GM18519 (cell line): Measurements from ENCODE around the gene RETREG1.
"Not testable (repeated sequence)": the region's sequence is repeated elsewhere in the genome, so short reads cannot be mapped to it uniquely, and the experiment has no call there.

Source experiments
- ATAC-seq: cut with Tn5 transposase; IDR thresholded peaks from one replicate; pipeline ENCODE4 v1.9.1; 2021; ENCODE audit warnings: mild to moderate bottlenecking, moderate library complexity; ENCODE audit not compliant: unreplicated experiment, low FRiP score

RETREG1 gene

DNA sequence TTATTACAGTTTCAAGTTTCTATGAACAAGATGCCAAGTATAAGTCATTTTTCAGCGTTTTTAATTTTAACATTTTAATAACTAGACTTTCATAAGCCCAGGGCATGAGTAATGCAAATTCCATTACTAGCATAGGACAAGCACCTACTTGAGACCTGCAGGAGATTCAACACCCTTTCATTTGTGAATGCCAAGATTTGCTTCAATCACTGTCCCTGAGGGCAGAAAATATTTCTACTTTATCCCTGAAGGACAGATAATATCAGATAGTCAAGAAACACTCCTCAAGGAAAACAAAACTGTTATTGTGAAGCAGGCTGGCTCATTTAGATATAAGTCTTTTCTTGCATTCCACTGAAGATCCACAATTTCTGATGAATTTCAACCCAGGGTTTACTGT, 123.5 kb downstream of the RETREG1 start:
- ATAC-seq, result no peak

DNA sequence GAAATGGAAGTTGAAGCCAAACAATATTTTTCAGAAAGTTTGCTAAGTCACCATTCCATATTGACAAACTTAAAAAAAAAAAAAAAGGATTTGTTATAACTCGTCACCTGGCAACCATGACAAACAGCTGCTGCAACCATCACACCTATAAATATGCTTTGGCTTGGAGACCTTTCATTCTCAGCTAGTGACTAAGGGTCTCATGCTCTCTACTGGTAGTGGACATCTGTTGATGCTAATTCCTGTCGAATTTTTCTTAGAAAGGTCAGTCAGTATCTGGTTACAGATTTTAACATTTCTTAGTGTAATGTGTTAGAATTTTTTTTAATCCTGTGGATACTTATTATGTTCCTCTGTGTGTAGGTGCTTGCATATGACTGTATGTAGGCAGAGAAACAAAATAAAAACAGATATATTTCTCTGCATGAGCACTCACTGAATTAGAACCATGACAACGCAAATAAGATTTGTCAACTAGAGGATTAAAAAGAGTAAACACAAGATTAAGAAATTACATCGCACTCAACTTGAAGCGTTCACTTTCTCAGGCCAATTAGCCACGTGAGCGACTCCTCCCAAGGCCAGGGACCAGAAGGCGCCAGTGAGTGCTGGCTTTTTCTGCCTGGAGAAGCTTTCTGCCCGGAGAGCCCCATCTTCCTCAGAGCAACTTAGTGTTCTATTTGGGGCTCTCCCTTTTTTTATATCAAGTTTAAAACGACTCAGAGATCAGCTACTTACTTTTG, 124.2 kb downstream of the RETREG1 start:
- no peak for ATAC-seq

- no peak for ATAC-seq
Measured at GRCh38 chr5:16490911-16491310, 125.9 kb downstream of the RETREG1 start.

DNA sequence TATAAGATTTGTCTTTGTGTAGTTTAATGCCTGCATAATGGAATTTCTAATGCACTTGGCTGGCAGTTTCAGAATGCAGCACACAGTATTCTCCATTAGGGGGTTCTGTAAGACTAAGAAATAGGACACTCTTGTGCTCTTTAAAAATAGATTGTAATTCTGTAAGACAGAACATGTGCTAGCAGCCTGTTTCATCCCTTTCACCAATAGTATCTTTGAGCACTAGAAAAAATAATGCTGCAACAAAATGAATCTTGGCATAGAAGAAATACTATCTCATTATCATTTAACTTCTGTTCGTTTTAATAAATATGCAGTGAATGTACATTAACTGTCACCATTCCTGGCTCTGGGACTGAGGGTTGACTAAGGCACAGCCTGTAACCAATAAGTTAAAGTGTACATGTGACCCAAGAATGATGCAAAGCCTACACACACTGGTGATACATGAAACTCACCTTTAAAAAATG, 127.4 kb downstream of the RETREG1 start:
- peak; percentile 73 for ATAC-seq

GRCh38 chr5:16487456-16487855, 129.3 kb downstream of the RETREG1 start:
- ATAC-seq, result no peak

DNA sequence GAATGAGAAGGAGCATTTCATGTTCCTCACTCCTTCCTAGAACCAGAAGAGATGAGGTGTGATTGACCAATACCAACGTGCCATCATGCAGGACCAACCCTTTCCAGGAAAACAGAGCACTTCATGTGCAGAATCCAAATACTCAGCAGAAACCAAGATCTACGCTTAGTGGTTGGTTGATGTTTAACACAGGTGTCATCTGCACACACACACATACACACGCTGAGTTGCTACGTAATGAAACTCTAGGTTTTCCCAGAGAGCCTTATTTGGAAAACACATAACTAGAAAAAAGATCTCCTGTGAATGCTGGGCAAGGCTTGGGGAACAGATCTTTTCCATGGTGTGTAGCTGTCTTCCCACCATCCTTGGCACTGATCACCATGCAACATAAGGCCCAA, 130.1 kb downstream of the RETREG1 start:
- ATAC-seq, result no peak

DNA sequence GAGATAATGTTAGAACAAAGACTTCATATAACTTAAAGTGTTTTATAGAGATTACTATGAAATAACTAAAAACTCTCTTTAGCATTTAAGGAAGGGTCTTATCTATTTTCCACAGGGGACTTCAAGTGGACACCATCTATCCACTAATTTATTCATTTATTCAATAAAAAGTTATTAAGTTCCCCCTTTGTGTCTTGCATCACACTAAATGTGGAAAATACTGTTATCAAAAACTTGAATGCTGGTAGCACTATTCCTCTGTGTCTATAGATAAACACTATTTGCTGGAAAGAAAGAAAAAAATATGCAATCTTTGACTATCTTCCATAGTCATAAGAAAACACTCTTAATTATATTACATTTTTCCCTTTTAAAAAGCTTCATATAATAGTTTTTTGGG, 131.1 kb downstream of the RETREG1 start:
- no peak for ATAC-seq

GRCh38 chr5:16484081-16484480, 132.7 kb downstream of the RETREG1 start:
- no peak for ATAC-seq

GRCh38 chr5:16483361-16483760, 133.4 kb downstream of the RETREG1 start:
- ATAC-seq, result no peak

DNA sequence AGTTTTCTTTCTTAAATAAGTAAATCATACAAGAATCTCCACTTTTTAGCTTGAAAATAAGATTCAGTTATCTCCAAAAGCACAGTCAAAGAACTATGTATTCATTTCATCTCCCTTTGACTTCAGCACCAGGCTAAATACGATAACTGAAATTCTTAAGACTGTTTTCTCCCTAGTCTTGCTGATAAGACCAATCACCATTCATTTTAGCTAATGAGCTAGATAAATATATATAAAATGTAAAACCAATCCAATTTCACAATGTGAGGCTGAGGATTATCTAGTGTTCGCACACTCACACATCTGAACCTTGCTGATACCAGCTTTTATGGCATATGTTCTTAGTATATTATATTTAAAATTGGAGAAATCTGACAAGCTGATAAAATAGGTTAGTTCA, 133.9 kb downstream of the RETREG1 start:
- ATAC-seq, result no peak

- no peak for ATAC-seq
Measured at GRCh38 chr5:16480821-16481538, 135.8 kb downstream of the RETREG1 start.

GRCh38 chr5:16480144-16480543, 136.7 kb downstream of the RETREG1 start:
- ATAC-seq, result no peak

GRCh38 chr5:16477541-16477940, 139.3 kb downstream of the RETREG1 start:
- no peak for ATAC-seq

- ATAC-seq, result not testable (repeated sequence)
Measured at GRCh38 chr5:16476417-16476816, 140.4 kb downstream of the RETREG1 start.

- no peak for ATAC-seq
Measured at GRCh38 chr5:16471387-16471786, 145.4 kb downstream of the RETREG1 start.

GRCh38 chr5:16467363-16468219, 149.2 kb downstream of the RETREG1 start:
- peak; percentile 91 for ATAC-seq

DNA sequence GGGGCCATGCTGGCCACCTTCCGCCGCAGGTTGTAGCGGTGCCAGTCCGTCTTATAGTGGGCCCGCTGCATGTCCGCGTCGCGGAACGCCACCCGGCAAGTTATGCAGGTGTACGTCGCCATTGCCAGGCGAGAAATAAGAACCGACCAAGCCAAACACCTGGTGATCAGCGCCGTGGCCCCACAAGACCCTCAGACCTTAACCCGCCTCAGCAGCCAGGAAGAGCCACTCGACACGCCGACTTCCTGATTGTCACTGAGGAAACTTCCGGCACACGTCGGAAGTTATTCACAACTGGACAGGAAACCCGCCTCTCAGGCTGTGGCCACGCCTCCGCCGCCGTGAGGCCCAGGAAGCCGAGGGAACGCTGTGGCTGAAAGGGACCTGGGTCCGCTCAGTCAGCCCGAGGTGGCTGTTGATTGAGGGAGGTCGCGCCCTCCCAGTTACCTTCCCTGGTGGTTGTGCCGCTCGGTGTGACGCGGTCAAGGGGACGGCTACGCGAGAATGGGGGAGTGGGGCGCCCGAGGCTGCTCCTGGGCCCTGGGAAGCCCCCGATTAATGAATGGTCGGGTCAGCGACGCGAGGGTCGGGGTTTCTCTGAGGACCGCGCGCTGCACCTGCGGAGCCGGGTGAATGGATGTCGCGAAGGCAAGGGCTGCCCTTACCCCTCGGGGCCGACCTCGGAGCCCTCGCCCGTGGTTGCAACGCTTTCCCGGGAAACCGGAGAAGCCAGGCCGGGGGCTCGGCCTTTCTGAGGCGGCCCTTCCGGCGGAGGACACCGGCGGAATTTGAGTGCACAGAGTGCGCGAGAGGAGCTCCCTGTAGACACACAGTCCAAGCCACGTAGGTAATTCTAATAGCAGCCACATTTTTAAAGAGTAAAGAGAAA, 151.0 kb downstream of the RETREG1 start, which contains the start of gene ZNF622:
Gene ZNF622 (minus strand): TSS at position 257 of the 889 bp plus-strand sequence. CDS start 135 bp downstream, at position 122.
- peak; percentile 63 for ATAC-seq

DNA sequence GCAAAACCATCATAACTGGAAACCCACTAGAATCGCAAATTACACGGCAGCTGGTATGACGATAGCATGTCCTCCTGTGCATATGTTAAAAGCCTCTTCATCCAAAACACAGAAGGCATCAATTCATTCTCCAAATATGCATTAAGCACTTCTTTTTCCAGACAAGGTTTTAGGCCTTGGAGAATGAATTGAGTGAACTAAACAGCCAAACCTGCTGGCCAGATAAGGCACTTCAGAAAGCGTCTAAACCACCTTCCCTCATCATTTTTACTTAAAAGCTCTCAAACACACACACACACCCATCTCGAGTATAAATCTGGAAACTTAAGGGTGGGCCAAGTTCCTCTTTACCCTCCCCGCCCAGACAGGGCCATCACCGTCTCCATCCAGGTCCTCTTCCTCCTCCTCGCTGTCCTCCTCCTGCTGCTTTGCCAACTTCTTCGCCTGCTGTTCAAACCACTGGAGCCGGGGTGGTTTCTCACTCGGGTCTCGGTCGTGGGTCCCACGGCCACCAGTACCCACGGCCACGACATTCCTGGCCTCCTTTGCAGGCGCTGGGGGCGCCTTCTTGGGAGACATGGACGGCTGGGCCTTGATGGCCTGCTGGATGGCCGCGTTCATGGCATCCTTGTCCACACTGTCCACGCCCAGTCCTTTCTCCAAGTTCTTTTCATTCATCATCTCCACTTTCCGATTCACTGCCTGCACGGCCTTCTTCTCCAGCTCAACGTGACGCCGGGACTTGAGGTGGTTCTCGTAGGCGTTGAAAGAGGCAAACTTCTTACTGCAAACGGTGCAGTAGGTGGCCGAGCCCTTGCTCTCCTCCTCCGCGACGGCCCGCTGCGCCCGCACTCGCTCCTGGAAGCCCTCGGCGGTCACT, 151.9 kb downstream of the RETREG1 start:
- ATAC-seq, result no peak

DNA sequence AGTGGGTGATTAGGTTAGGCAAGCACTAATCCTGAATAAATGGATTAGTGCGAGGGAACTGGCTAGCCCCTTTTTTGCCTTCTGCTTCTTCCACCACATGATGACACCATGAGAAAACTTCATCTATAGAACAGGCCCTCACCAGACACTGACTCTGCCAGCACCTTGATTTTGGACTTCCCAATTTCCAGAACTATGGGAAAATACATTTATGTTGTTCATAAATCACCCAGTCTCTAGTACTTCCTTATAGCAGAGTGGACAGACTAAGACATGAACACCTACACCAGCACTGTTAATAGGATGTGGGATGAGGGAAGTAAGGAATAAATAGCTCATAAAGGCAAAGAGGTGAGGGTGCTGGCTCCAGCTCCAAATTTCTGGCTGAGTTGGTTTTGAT, 152.6 kb downstream of the RETREG1 start:
- ATAC-seq, result no peak
